ENCODE data around the gene BCL2L1.

Gene BCL2L1

GRCh38 chr20:31615416-31615815 lies 107.3 kb downstream of the BCL2L1 start:
- no peak for DNase-seq (ENCODE audit: low read depth in 2 of 3, low spot score in 1 of 3)

All from stimulated activated CD4-positive, alpha-beta T cell treated with anti-CD3 and anti-CD28 coated beads, Interleukin-12 subunit alpha, Interleukin-12 subunit beta, amount 100 ng/mL, for 48 hours (primary cell).